Keratinocyte (primary cell): ENCODE results near the gene EP300. TPM values are rescaled to one million over a fixed set of nuclear protein-coding genes. Genes with fewer than 3 reads are reported as not detected.

Experiments used
- DNase-seq: peaks from one replicate; pipeline ENCODE4 v3.0.0-alpha.2; 2011; ENCODE audit warnings: low read depth, missing footprints, low spot score
- FAIRE-seq: peaks from 2 replicates; lab custom pipeline; 2011; peaks lifted over from hg19 to GRCh38; lab: Jason Lieb, UNC
- H2AFZ ChIP-seq: 2 replicates; pipeline ENCODE4 v1.6.0; 2012; ENCODE audit warnings: low read length, control low read depth, inconsistent platforms; ENCODE audit not compliant: control insufficient read depth
- H3K27ac ChIP-seq: 2 replicates; pipeline ENCODE4 v1.5.1; 2011; ENCODE audit warnings: low read length; ENCODE audit not compliant: control insufficient read depth, insufficient read depth
- H3K27me3 ChIP-seq: 3 replicates; pipeline ENCODE4 v1.6.0; 2011; ENCODE audit warnings: low read length; ENCODE audit not compliant: control insufficient read depth, insufficient read depth; ENCODE audit errors: extremely low read depth
- H3K36me3 ChIP-seq, 2 experiments: 2 replicates in 1 of 2; 3 replicates in 1 of 2; pipeline ENCODE4 v1.5.1; 2011; ENCODE audit warnings: low read length in 2 of 2, mild to moderate bottlenecking in 1 of 2; ENCODE audit not compliant: control insufficient read depth in 2 of 2, insufficient read depth in 2 of 2; ENCODE audit errors: extremely low read depth in 1 of 2
- H3K4me1 ChIP-seq: 3 replicates; pipeline ENCODE4 v1.5.1; 2011; ENCODE audit warnings: low read length; ENCODE audit not compliant: control insufficient read depth, insufficient read depth; ENCODE audit errors: extremely low read depth
- H3K4me2 ChIP-seq: 3 replicates; pipeline ENCODE4 v1.6.0; 2011; ENCODE audit warnings: low read depth, low read length; ENCODE audit not compliant: control insufficient read depth, insufficient read depth; ENCODE audit errors: extremely low read depth
- H3K4me3 ChIP-seq, 3 experiments: fragments of 200-600 bp in 1 of 3; sonication (generic) in 1 of 3; 2 replicates in 2 of 3; 3 replicates in 1 of 3; pipeline ENCODE4 v1.5.1; 2011 to 2016; ENCODE audit warnings: low read length in 3 of 3, mild to moderate bottlenecking in 3 of 3, control low read depth in 2 of 3, inconsistent platforms in 1 of 3, low read depth in 1 of 3, mixed read lengths in 1 of 3, mixed run types in 1 of 3, moderate library complexity in 1 of 3; ENCODE audit not compliant: control insufficient read depth in 2 of 3, insufficient read depth in 2 of 3; ENCODE audit errors: extremely low read depth in 1 of 3
- H3K79me2 ChIP-seq: 2 replicates; pipeline ENCODE4 v1.6.0; 2012; ENCODE audit warnings: low read length; ENCODE audit not compliant: control insufficient read depth, insufficient read depth
- H3K9ac ChIP-seq: 3 replicates; pipeline ENCODE4 v1.6.0; 2011; ENCODE audit warnings: low read length; ENCODE audit not compliant: control insufficient read depth, insufficient read depth; ENCODE audit errors: extremely low read depth
- H3K9me1 ChIP-seq: 3 replicates; pipeline ENCODE4 v1.6.0; 2011; ENCODE audit warnings: low read length; ENCODE audit not compliant: control insufficient read depth, insufficient read depth; ENCODE audit errors: extremely low read depth
- H3K9me3 ChIP-seq: 2 replicates; pipeline ENCODE4 v1.5.1; 2012; ENCODE audit warnings: low read depth, low read length; ENCODE audit not compliant: control insufficient read depth
- H4K20me1 ChIP-seq: 3 replicates; pipeline ENCODE4 v1.6.0; 2011; ENCODE audit warnings: low read length; ENCODE audit not compliant: control insufficient read depth, insufficient read depth; ENCODE audit errors: extremely low read depth
- CTCF ChIP-seq, 3 experiments: IDR thresholded peaks in 1 of 3; conservative IDR thresholded peaks in 1 of 3; optimal IDR thresholded peaks in 1 of 3; 2 replicates in 2 of 3; 3 replicates in 1 of 3; pipeline versions ENCODE3 to v1.5.1; 2011; ENCODE audit warnings: low read length in 3 of 3, mild to moderate bottlenecking in 3 of 3, moderate library complexity in 2 of 3, control low read depth in 1 of 3, inconsistent platforms in 1 of 3; ENCODE audit not compliant: insufficient read depth in 2 of 3; ENCODE audit errors: extremely low read depth in 1 of 3
- EZH2 ChIP-seq: IDR thresholded peaks from one replicate; pipeline ENCODE4 v1.6.1; 2012; ENCODE audit warnings: inconsistent platforms, mild to moderate bottlenecking, low read length, moderate library complexity
- dilution Hi-C: fragments of 300-500 bp; cut with MboI; formaldehyde crosslinking; loops from one replicate; pipeline ENCODE4 v1.7.0; 2020; ENCODE audit warnings: low sequenced_read_pairs; ENCODE audit not compliant: extremely low pct_ligation_motif_present
- polyA plus RNA-seq, 5 experiments: library from polyadenylated mRNA; depleted of rRNA in 3 of 5; stranded (reverse) in 3 of 5; stranded (forward) in 1 of 5; unstranded in 1 of 5; fragments of >200 nt; gene quantifications; 1 replicate in 1 of 5; 2 replicates in 3 of 5; 3 replicates in 1 of 5; pipeline versions ENCODE4 v1.2.1 to v1.2.3, GENCODE V29; 2011 to 2012; ENCODE audit warnings: missing spikeins in 2 of 5, low read depth in 1 of 5, low replicate concordance in 1 of 5

EP300 gene
- polyA plus RNA-seq, 1 donor (not counting 4 experiments of a cell fraction or from before 2014, with no cell fraction given) = 10.5 TPM

DNA sequence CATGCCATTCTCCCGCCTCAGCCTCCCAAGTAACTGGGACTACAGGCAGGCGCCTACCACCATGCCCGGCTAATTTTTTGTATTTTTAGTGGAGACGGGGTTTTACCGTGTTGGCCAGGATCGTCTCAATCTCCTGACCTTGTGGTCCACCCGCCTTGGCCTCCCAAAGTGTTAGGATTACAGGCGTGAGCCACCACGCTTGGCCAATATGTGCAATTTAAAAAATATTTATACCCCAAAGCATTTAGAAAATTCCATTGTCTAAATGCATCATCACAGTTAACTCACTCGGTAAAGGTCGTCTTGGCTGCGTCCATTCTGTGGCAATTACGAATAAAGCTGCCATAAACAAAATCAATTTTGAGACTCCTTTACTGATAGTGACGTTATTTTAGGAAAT is 36.2 kb downstream of the EP300 start:
- Histone ChIP-seq H4K20me1 (peaks cover 4% of the 10 kb centered on the region), H3K9me1 (no peaks in the 10 kb centered on the region), H3K36me3 (peaks cover 28 to 31% of the 10 kb centered on the region in 2 experiments), H3K9me3 (no peaks in the 10 kb centered on the region), H3K9ac (no peak overlapping the region), H3K4me2 (no peak overlapping the region), H2AFZ (no peak overlapping the region), H3K79me2 (peaks cover 20% of the 10 kb centered on the region), H3K4me3 (no peak overlapping the region), H3K27ac (no peak overlapping the region), H3K4me1 (no peaks in the 10 kb centered on the region), H3K27me3 (no peaks in the 10 kb centered on the region)
- dilution Hi-C loops = no loop called here
- FAIRE-seq (no peak), DNase-seq (no peak)
- TF ChIP-seq EZH2 = no peak
- TF ChIP-seq CTCF (optimal IDR thresholded peaks at IDR 0.05 in 1 of 3, IDR thresholded peaks at IDR 0.05 in 1 of 3, conservative IDR thresholded peaks at IDR 0.05 in 1 of 3; ENCODE audit: extremely low read depth in 1 of 3, insufficient read depth in 2 of 3, low read length in 3 of 3) = no peak

- H3K79me2 ChIP-seq = peaks cover 10% of the 10 kb centered on the region
- H3K27ac ChIP-seq = no peak overlapping the region
- H3K9me3 ChIP-seq = no peaks in the 10 kb centered on the region
- H3K4me1 ChIP-seq = no peaks in the 10 kb centered on the region
- no peak overlapping the region for H3K4me2 ChIP-seq
- peaks cover 4% of the 10 kb centered on the region for H4K20me1 ChIP-seq
- H3K36me3 ChIP-seq = peaks cover 35 to 54% of the 10 kb centered on the region in 2 experiments
- H3K4me3 ChIP-seq = no peak overlapping the region
- H3K27me3 ChIP-seq = no peaks in the 10 kb centered on the region
- TF ChIP-seq EZH2 (no peak), CTCF (optimal IDR thresholded peaks at IDR 0.05 in 1 of 3, IDR thresholded peaks at IDR 0.05 in 1 of 3, conservative IDR thresholded peaks at IDR 0.05 in 1 of 3; ENCODE audit: extremely low read depth in 1 of 3, insufficient read depth in 2 of 3, low read length in 3 of 3) (no peak)
- dilution Hi-C loops = no loop called here
- FAIRE-seq (no peak), DNase-seq (no peak)
- no peak overlapping the region for H2AFZ ChIP-seq
- no peaks in the 10 kb centered on the region for H3K9me1 ChIP-seq
- H3K9ac ChIP-seq = no peak overlapping the region
Observed at GRCh38 chr22:41132550-41132949, 40.2 kb downstream of the EP300 start.
